ENCODE results near the gene CHCHD10. TPM values are rescaled to one million over a fixed set of nuclear protein-coding genes. Genes with fewer than 3 reads are reported as not detected.

The CHCHD10 gene
- total RNA-seq, 6 donors from 2014 or later = 9.1 to 130 (median 39.0) TPM

DNA sequence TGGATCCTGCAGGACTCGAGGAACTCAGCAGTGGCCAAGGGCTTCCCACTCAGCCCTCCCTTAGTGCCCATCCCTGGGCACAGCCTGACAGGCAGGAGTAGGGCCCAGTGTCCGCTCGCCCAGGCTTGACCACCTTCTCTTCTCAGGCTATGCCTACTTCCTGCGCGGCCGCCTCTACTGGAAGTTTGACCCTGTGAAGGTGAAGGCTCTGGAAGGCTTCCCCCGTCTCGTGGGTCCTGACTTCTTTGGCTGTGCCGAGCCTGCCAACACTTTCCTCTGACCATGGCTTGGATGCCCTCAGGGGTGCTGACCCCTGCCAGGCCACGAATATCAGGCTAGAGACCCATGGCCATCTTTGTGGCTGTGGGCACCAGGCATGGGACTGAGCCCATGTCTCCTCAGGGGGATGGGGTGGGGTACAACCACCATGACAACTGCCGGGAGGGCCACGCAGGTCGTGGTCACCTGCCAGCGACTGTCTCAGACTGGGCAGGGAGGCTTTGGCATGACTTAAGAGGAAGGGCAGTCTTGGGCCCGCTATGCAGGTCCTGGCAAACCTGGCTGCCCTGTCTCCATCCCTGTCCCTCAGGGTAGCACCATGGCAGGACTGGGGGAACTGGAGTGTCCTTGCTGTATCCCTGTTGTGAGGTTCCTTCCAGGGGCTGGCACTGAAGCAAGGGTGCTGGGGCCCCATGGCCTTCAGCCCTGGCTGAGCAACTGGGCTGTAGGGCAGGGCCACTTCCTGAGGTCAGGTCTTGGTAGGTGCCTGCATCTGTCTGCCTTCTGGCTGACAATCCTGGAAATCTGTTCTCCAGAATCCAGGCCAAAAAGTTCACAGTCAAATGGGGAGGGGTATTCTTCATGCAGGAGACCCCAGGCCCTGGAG, 15.7 kb upstream of the CHCHD10 start:
- Histone ChIP-seq H3K4me3 (no peak overlapping the region), H3K27me3 (no peaks in the 10 kb centered on the region), H3K9me3 (no peaks in the 10 kb centered on the region), H3K27ac (no peak overlapping the region), H3K36me3 (no peaks in the 10 kb centered on the region), H3K4me1 (peaks cover 16 to 20% (median 18%) of the 10 kb centered on the region in 4 donors)
- DNase-seq (no peak), ATAC-seq (ENCODE audit: low FRiP score in 2 of 2) (no peak)
- no peak for TF ChIP-seq POLR2AphosphoS5 (IDR thresholded peaks at IDR 0.05)
- WGBS, 2 donors = 85 to 93% methylated on average over 8 to 15 of the region's 15 CpGs

DNA sequence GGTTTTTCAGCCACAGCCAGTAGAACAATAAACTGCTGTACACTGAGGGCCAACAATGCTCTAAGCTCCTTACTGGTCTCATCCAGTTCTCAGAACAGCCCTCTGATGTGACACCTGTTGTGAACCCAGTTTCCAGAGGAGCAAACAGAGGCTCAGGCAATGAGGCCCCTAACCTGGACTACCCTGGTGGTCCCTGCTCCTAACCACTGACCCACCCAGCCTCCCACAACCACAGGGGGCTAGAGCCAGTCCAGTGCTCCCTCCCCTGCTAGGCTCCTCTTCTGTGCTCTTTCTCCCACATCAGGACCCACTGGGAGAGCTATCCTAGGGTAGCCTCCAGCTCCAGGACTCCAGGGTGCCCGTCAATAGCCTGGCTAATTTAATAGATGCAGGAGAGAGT, 14.9 kb upstream of the CHCHD10 start:
- Histone ChIP-seq H3K4me3 (no peak overlapping the region), H3K27me3 (no peaks in the 10 kb centered on the region), H3K27ac (no peak overlapping the region), H3K36me3 (no peaks in the 10 kb centered on the region), H3K9me3 (no peaks in the 10 kb centered on the region), H3K4me1 (peaks cover 8 to 12% (median 10%) of the 10 kb centered on the region in 4 donors)
- ATAC-seq (ENCODE audit: low FRiP score in 2 of 2) = no peak
- 85% methylated on average over 1 of the region's 1 CpG; no CpG with 5 or more reads in 1 of the 2 donors for WGBS, 2 donors
- no peak for TF ChIP-seq EP300 (IDR thresholded peaks at IDR 0.05)
- no peak for TF ChIP-seq POLR2AphosphoS5 (IDR thresholded peaks at IDR 0.05)
- TF ChIP-seq POLR2A (IDR thresholded peaks at IDR 0.05) = no peak
- TF ChIP-seq CTCF (IDR thresholded peaks at IDR 0.05) = no peak
- DNase-seq = no peak

DNA sequence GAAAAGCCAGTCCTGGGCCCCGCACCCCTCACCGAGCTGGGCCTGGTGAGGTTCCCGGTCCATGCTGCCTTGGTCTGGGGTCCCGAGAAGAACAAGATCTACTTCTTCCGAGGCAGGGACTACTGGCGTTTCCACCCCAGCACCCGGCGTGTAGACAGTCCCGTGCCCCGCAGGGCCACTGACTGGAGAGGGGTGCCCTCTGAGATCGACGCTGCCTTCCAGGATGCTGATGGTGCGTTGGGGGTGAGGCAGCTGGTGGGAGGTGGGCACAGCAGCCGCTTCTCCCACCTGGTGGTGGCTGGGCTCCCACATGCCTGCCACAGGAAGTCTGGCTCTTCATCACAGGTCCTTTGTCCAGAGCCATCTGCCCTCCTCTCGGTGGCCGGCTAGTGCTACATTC, 14.5 kb upstream of the CHCHD10 start:
- no peak for DNase-seq

GRCh38 chr22:23781511-23782183, 13.9 kb upstream of the CHCHD10 start:
- peak in 1 of 2 donors; percentile 83 for ATAC-seq (ENCODE audit: low FRiP score in 2 of 2)
- Histone ChIP-seq H3K4me1 (peaks cover 6 to 7% (median 7%) of the 10 kb centered on the region in 4 donors), H3K36me3 (no peaks in the 10 kb centered on the region), H3K9me3 (no peaks in the 10 kb centered on the region), H3K27ac (no peak overlapping the region), H3K4me3 (no peak overlapping the region), H3K27me3 (no peaks in the 10 kb centered on the region)
- WGBS, 2 donors = 80 to 89% methylated on average over 2 to 14 of the region's 14 CpGs
- TF ChIP-seq CTCF (IDR thresholded peaks at IDR 0.05) (no peak), POLR2A (IDR thresholded peaks at IDR 0.05) (no peak), EP300 (IDR thresholded peaks at IDR 0.05) (no peak), POLR2AphosphoS5 (IDR thresholded peaks at IDR 0.05) (no peak)
- DNase-seq = no peak

More for the DNA sequence above, 14.5 kb upstream of the CHCHD10 start:
- WGBS, 2 donors = 93% methylated on average over 16 of the region's 16 CpGs; no CpG with 5 or more reads in 1 of the 2 donors
- peaks cover 6 to 8% (median 7%) of the 10 kb centered on the region in 4 donors for H3K4me1 ChIP-seq
- ATAC-seq (ENCODE audit: low FRiP score in 2 of 2) = no peak
- H3K27ac ChIP-seq = no peak overlapping the region
- no peaks in the 10 kb centered on the region for H3K36me3 ChIP-seq
- TF ChIP-seq CTCF (IDR thresholded peaks at IDR 0.05) = no peak
- no peak for TF ChIP-seq POLR2A (IDR thresholded peaks at IDR 0.05)
- no peak for TF ChIP-seq EP300 (IDR thresholded peaks at IDR 0.05)
- no peak for TF ChIP-seq POLR2AphosphoS5 (IDR thresholded peaks at IDR 0.05)
- no peaks in the 10 kb centered on the region for H3K27me3 ChIP-seq
- no peak overlapping the region for H3K4me3 ChIP-seq
- H3K9me3 ChIP-seq = no peaks in the 10 kb centered on the region

- Histone ChIP-seq H3K4me1 (peaks cover under 1 to 1% (median under 1%) of the 10 kb centered on the region in 4 donors), H3K27me3 (no peaks in the 10 kb centered on the region), H3K36me3 (no peaks in the 10 kb centered on the region), H3K4me3 (no peak overlapping the region), H3K9me3 (no peaks in the 10 kb centered on the region), H3K27ac (no peak overlapping the region)
- ATAC-seq (ENCODE audit: low FRiP score in 2 of 2) = no peak
- TF ChIP-seq POLR2A (IDR thresholded peaks at IDR 0.05) = no peak
- no peak for TF ChIP-seq POLR2AphosphoS5 (IDR thresholded peaks at IDR 0.05)
- no peak for TF ChIP-seq EP300 (IDR thresholded peaks at IDR 0.05)
- no peak for TF ChIP-seq CTCF (IDR thresholded peaks at IDR 0.05)
- DNase-seq = no peak
- WGBS, 2 donors = 90 to 92% methylated on average over 12 to 15 of the region's 15 CpGs
These were observed 13.3 kb upstream of the CHCHD10 start for GRCh38 chr22:23781065-23781464.

Measured in upper lobe of left lung (tissue), 6 donors.